Activated naive CD4-positive, alpha-beta T cell treated with anti-CD3 and anti-CD28 coated beads, Interleukin-2, amount 50 U/mL, for 16 hours (primary cell): Measurements from ENCODE around the gene GMFB.

Experiments
- DNase-seq: peaks from one replicate; pipeline ENCODE4 v3.0.0-alpha.2; 2020

Gene GMFB

GRCh38 chr14:54488646-54489317 is at the start of gene GMFB:
GMFB (minus strand) TSS chr14:54488980; CDS start chr14:54488927, 53 bp downstream.
- DNase-seq = peak; percentile 89

GRCh38 chr14:54538055-54538454 is 49.3 kb upstream of the GMFB start:
- DNase-seq = no peak

GRCh38 chr14:54537651-54538050 is 48.9 kb upstream of the GMFB start:
- DNase-seq = no peak

- no peak for DNase-seq
Measured at GRCh38 chr14:54535646-54536045, 46.9 kb upstream of the GMFB start.

- no peak for DNase-seq
Measured at GRCh38 chr14:54535126-54535525, 46.3 kb upstream of the GMFB start.

- no peak for DNase-seq
Measured at GRCh38 chr14:54533100-54533499, 44.3 kb upstream of the GMFB start.

GRCh38 chr14:54532111-54533012 is 43.6 kb upstream of the GMFB start:
- no peak for DNase-seq

GRCh38 chr14:54529811-54530210 is 41.0 kb upstream of the GMFB start:
- no peak for DNase-seq

GRCh38 chr14:54528973-54529372 is 40.2 kb upstream of the GMFB start:
- DNase-seq = no peak

GRCh38 chr14:54524410-54524809 is 35.6 kb upstream of the GMFB start:
- no peak for DNase-seq

- DNase-seq = no peak
Measured at GRCh38 chr14:54516709-54517108, 27.9 kb upstream of the GMFB start.

- no peak for DNase-seq
Measured at GRCh38 chr14:54515670-54516069, 26.9 kb upstream of the GMFB start.

GRCh38 chr14:54512393-54512792 is 23.6 kb upstream of the GMFB start:
- DNase-seq = no peak

GRCh38 chr14:54509546-54510501 is 21.0 kb upstream of the GMFB start, which contains the start of gene CGRRF1:
CGRRF1 (plus strand) TSS chr14:54509906; CDS start chr14:54509960, 54 bp downstream.
- peak; percentile 95 for DNase-seq

GRCh38 chr14:54503486-54503885 is 14.7 kb upstream of the GMFB start:
- DNase-seq = no peak

GRCh38 chr14:54502602-54503001 is 13.8 kb upstream of the GMFB start:
- DNase-seq = no peak

- no peak for DNase-seq
Measured at GRCh38 chr14:54501480-54501879, 12.7 kb upstream of the GMFB start.

GRCh38 chr14:54500744-54501143 is 12.0 kb upstream of the GMFB start:
- DNase-seq = no peak

GRCh38 chr14:54498579-54498978 is 9.8 kb upstream of the GMFB start:
- DNase-seq = no peak

- DNase-seq = no peak
Measured at GRCh38 chr14:54498095-54498531, 9.3 kb upstream of the GMFB start.

GRCh38 chr14:54497224-54497623 is 8.4 kb upstream of the GMFB start:
- DNase-seq = no peak

GRCh38 chr14:54493293-54493692 is 4.5 kb upstream of the GMFB start:
- DNase-seq = no peak
